IMR-90 (cell line): ENCODE measurements around the gene COMMD1. TPM values are rescaled to one million over a fixed set of nuclear protein-coding genes. Genes with fewer than 3 reads are reported as not detected.

Experiments
- ATAC-seq: fragments of 200-7000 bp; cut with Tn5 transposase; 2 replicates; pipeline ENCODE4 v1.9.1; 2020; ENCODE audit warnings: low read depth, mild to moderate bottlenecking, moderate library complexity
- BruUV-seq: library from RNA; stranded (reverse); fragments of 400-500 nt; replicated peaks from 2 replicates; lab custom pipeline; 2021; lab: Mats Ljungman, UMichigan
- CTCF ChIA-PET: fragments of 300-600 bp; formaldehyde crosslinking; extraction: SDS; loops from one replicate; lab custom pipeline; 2021; ENCODE audit warnings: antibody characterized with exemption; lab: Yijun Ruan, JAX
- POLR2A ChIA-PET: fragments of 300-600 bp; sonication (Branson Sonifier 250); formaldehyde crosslinking; loops from one replicate; lab custom pipeline; 2022; ENCODE audit warnings: antibody characterized with exemption; ENCODE audit not compliant: unreplicated experiment; lab: Charles Lee
- DNase-seq: peaks from one replicate; pipeline ENCODE4 v3.0.0; 2013
- H2AFZ ChIP-seq: replicated peaks from 2 replicates; pipeline ENCODE3; 2013; ENCODE audit warnings: low read length, mild to moderate bottlenecking; ENCODE audit not compliant: poor library complexity
- H2AK5ac ChIP-seq: 2 replicates; pipeline ENCODE4 v1.6.1; 2013; ENCODE audit warnings: low read depth, low read length, inconsistent platforms
- H2AK9ac ChIP-seq: replicated peaks from 2 replicates; pipeline ENCODE3; 2013; ENCODE audit warnings: mild to moderate bottlenecking, low read depth, low read length, moderate library complexity; ENCODE audit not compliant: poor library complexity
- H2BK120ac ChIP-seq: 2 replicates; pipeline ENCODE4 v1.6.1; 2013; ENCODE audit warnings: low read depth, low read length, inconsistent platforms
- H2BK15ac ChIP-seq: 3 replicates; pipeline ENCODE4 v1.6.1; 2013; ENCODE audit warnings: low read depth, low read length, inconsistent platforms
- H2BK20ac ChIP-seq: 2 replicates; pipeline ENCODE4 v1.6.1; 2013; ENCODE audit warnings: low read depth, mild to moderate bottlenecking, inconsistent platforms, low read length, moderate library complexity
- H2BK5ac ChIP-seq: 2 replicates; pipeline ENCODE4 v1.6.1; 2013; ENCODE audit warnings: mild to moderate bottlenecking, low read depth, low read length, inconsistent platforms; ENCODE audit not compliant: poor library complexity, severe bottlenecking
- H3K14ac ChIP-seq: replicated peaks from 2 replicates; pipeline ENCODE4 v1.6.1; 2013; ENCODE audit warnings: low read depth, low read length, inconsistent platforms
- H3K18ac ChIP-seq: 2 replicates; pipeline ENCODE4 v1.6.1; 2013; ENCODE audit warnings: low read depth, low read length, control low read depth
- H3K23ac ChIP-seq: 2 replicates; pipeline ENCODE4 v1.6.1; 2013; ENCODE audit warnings: low read depth, low read length, inconsistent platforms
- H3K27ac ChIP-seq: 2 replicates; pipeline ENCODE4 v1.5.1; 2013; ENCODE audit warnings: mild to moderate bottlenecking, control low read depth, low read length; ENCODE audit not compliant: insufficient read depth
- H3K27me3 ChIP-seq: 2 replicates; pipeline ENCODE4 v1.6.1; 2013; ENCODE audit warnings: low read length; ENCODE audit not compliant: control insufficient read depth, insufficient read depth
- H3K36me3 ChIP-seq: 2 replicates; pipeline ENCODE4 v1.6.1; 2013; ENCODE audit warnings: low read length, mixed read lengths; ENCODE audit not compliant: control insufficient read depth, insufficient read depth
- H3K4ac ChIP-seq: 2 replicates; pipeline ENCODE4 v1.6.1; 2013; ENCODE audit warnings: low read depth, low read length, inconsistent platforms
- H3K4me1 ChIP-seq: 2 replicates; pipeline ENCODE4 v1.6.1; 2013; ENCODE audit warnings: low read length, mixed read lengths; ENCODE audit not compliant: control insufficient read depth, insufficient read depth
- H3K4me2 ChIP-seq: 2 replicates; pipeline ENCODE4 v1.6.1; 2013; ENCODE audit warnings: low read depth, mild to moderate bottlenecking, control low read depth, low read length, moderate library complexity
- H3K4me3 ChIP-seq: 2 replicates; pipeline ENCODE4 v1.5.1; 2013; ENCODE audit warnings: low read depth, mild to moderate bottlenecking, control low read depth, low read length, moderate library complexity; ENCODE audit not compliant: insufficient read depth
- H3K56ac ChIP-seq: 2 replicates; pipeline ENCODE4 v1.6.1; 2013; ENCODE audit warnings: low read length, inconsistent platforms; ENCODE audit not compliant: insufficient read depth; ENCODE audit errors: extremely low read depth
- H3K79me1 ChIP-seq, 2 experiments: 2 replicates each; pipeline ENCODE4 v1.6.1; 2013; ENCODE audit warnings: low read length in 2 of 2, inconsistent platforms in 1 of 2, low read depth in 1 of 2
- H3K9ac ChIP-seq: 2 replicates; pipeline ENCODE4 v1.6.1; 2013; ENCODE audit warnings: low read depth, low read length, control low read depth
- H3K9me1 ChIP-seq: 2 replicates; pipeline ENCODE4 v1.6.1; 2013; ENCODE audit warnings: low read length, inconsistent platforms; ENCODE audit not compliant: insufficient read depth
- H3K9me3 ChIP-seq: 2 replicates; pipeline ENCODE4 v1.6.1; 2013; ENCODE audit warnings: low read length; ENCODE audit not compliant: control insufficient read depth, insufficient read depth
- H4K20me1 ChIP-seq: 2 replicates; pipeline ENCODE4 v1.6.1; 2013; ENCODE audit warnings: low read length, inconsistent platforms; ENCODE audit not compliant: insufficient read depth
- H4K5ac ChIP-seq: 2 replicates; pipeline ENCODE4 v1.6.1; 2013; ENCODE audit warnings: mild to moderate bottlenecking, low read depth, low read length, control low read depth
- H4K8ac ChIP-seq, 2 experiments: 2 replicates each; pipeline ENCODE4 v1.6.1; 2013; ENCODE audit warnings: low read depth in 2 of 2, low read length in 2 of 2, control low read depth in 1 of 2, inconsistent platforms in 1 of 2
- H4K91ac ChIP-seq: 2 replicates; pipeline ENCODE4 v1.6.1; 2013; ENCODE audit warnings: low read depth, low read length, inconsistent platforms; ENCODE audit not compliant: insufficient read depth
- BHLHE40 ChIP-seq: fragments of 150-350 bp; IDR thresholded peaks from 2 replicates; pipeline ENCODE4 v1.6.1; 2016; ENCODE audit warnings: mild to moderate bottlenecking, low read depth, low read length
- CEBPB ChIP-seq: IDR thresholded peaks from 2 replicates; pipeline ENCODE4 v1.6.1; 2012; ENCODE audit warnings: low read depth, low read length, improper control_type of control experiment
- CHD1 ChIP-seq: IDR thresholded peaks from 2 replicates; pipeline ENCODE4 v1.6.1; 2012; ENCODE audit warnings: low read depth, low read length, improper control_type of control experiment
- CTCF ChIP-seq: conservative IDR thresholded peaks from 2 replicates; pipeline ENCODE4 v1.5.1; 2012; ENCODE audit warnings: mild to moderate bottlenecking, low read depth, low read length, improper control_type of control experiment
- ELK1 ChIP-seq: fragments of 150-350 bp; IDR thresholded peaks from 2 replicates; pipeline ENCODE4 v1.6.1; 2016; ENCODE audit warnings: low read depth, mild to moderate bottlenecking, low read length, moderate library complexity, borderline replicate concordance
- FOS ChIP-seq: fragments of 150-350 bp; IDR thresholded peaks from 2 replicates; pipeline ENCODE4 v1.6.1; 2016; ENCODE audit warnings: low read depth, low read length
- MAFK ChIP-seq: IDR thresholded peaks from 2 replicates; pipeline ENCODE4 v1.6.1; 2012; ENCODE audit warnings: low read depth, low read length, improper control_type of control experiment
- MAZ ChIP-seq: IDR thresholded peaks from 2 replicates; pipeline ENCODE4 v1.6.1; 2012; ENCODE audit warnings: low read depth, mild to moderate bottlenecking, low read length, improper control_type of control experiment, moderate library complexity, borderline replicate concordance
- MXI1 ChIP-seq: IDR thresholded peaks from 2 replicates; pipeline ENCODE4 v1.6.1; 2012; ENCODE audit warnings: low read depth, mild to moderate bottlenecking, low read length, moderate library complexity, borderline replicate concordance
- NFE2L2 ChIP-seq: fragments of 150-350 bp; IDR thresholded peaks from 2 replicates; pipeline ENCODE4 v1.6.1; 2016; ENCODE audit warnings: low read depth, mild to moderate bottlenecking, low read length
- POLR2A ChIP-seq: IDR thresholded peaks from 2 replicates; pipeline ENCODE4 v1.6.1; 2012; ENCODE audit warnings: mild to moderate bottlenecking, low read depth, low read length
- RAD21 ChIP-seq: IDR thresholded peaks from 2 replicates; pipeline ENCODE4 v1.6.1; 2012; ENCODE audit warnings: low read length, improper control_type of control experiment
- RCOR1 ChIP-seq: IDR thresholded peaks from 2 replicates; pipeline ENCODE4 v1.6.1; 2012; ENCODE audit warnings: mild to moderate bottlenecking, low read length, improper control_type of control experiment; ENCODE audit not compliant: insufficient replicate concordance
- RFX5 ChIP-seq: IDR thresholded peaks from 2 replicates; pipeline ENCODE4 v1.8.0; 2012; ENCODE audit warnings: low read depth, mild to moderate bottlenecking, low read length, moderate library complexity
- SMC3 ChIP-seq: fragments of 150-350 bp; IDR thresholded peaks from 2 replicates; pipeline ENCODE4 v1.6.1; 2016; ENCODE audit warnings: low read depth, mild to moderate bottlenecking, antibody characterized with exemption, low read length, moderate library complexity
- WGBS, 2 experiments: methylation state at CpG; one replicate each; pipeline versions ENCODE4 v1.1.5 to v1.1.7; 2013; ENCODE audit warnings: missing lambda C conversion rate in 2 of 2; ENCODE audit not compliant: insufficient read length in 1 of 2; ENCODE audit errors: extremely low coverage in 2 of 2; 5-methylcytosine and 5-hydroxymethylcytosine counted together
- dilution Hi-C: fragments of 300-500 bp; cut with HindIII; formaldehyde crosslinking; loops from one replicate; pipeline ENCODE4 v1.14.3; 2018; ENCODE audit warnings: low sequenced_read_pairs; ENCODE audit not compliant: unreplicated experiment
- in situ Hi-C: fragments of 300-500 bp; cut with MboI; formaldehyde crosslinking; loops from 3 replicates; pipeline ENCODE4 v1.14.3; 2019; ENCODE audit warnings: low sequenced_read_pairs, inconsistent platforms, mixed read lengths
- intact Hi-C: fragments of 100-400 bp; cut with micrococcal nuclease; formaldehyde crosslinking; loops from 2 replicates; pipeline ENCODE4 v1.10.0; 2022
- polyA plus RNA-seq, 3 experiments: library from polyadenylated mRNA; depleted of rRNA; stranded (reverse); fragments of >200 nt; gene quantifications; 2 replicates each; pipeline ENCODE4 v1.2.3, GENCODE V29; 2012; ENCODE audit warnings: low replicate concordance in 1 of 3
- total RNA-seq: library from RNA; depleted of rRNA; stranded (reverse); fragments of >200 nt; gene quantifications from 2 replicates; pipeline ENCODE4 v1.2.3, GENCODE V29; 2012
- TF ChIP-seq, protein P1 (sequence below): fragments of 150-350 bp; IDR thresholded peaks from 2 replicates; pipeline ENCODE4 v1.6.1; 2017; ENCODE audit warnings: mild to moderate bottlenecking, antibody characterized with exemption, low read length, low read depth

Gene COMMD1
- total and polyA plus RNA-seq, 2 of the 4 experiments (the other 2 are of a cell fraction) = 42.8 to 60.4 TPM

- Histone ChIP-seq H2BK15ac (no peak overlapping the region), H3K36me3 (no peaks in the 10 kb centered on the region), H4K8ac (no peak overlapping the region), H3K18ac (no peak overlapping the region), H3K9me1 (no peaks in the 10 kb centered on the region), H2AFZ (no peak overlapping the region), H3K27me3 (no peaks in the 10 kb centered on the region), H3K4me3 (no peak overlapping the region), H3K14ac (no peak overlapping the region), H2AK5ac (no peak overlapping the region), H3K27ac (no peak overlapping the region), H4K20me1 (no peaks in the 10 kb centered on the region), H3K23ac (no peak overlapping the region), H3K56ac (no peak overlapping the region), H2BK5ac (no peak overlapping the region), H2AK9ac (no peak overlapping the region), H3K9me3 (peaks cover 2% of the 10 kb centered on the region; the same call in 1 of the 2 replicates), H3K4ac (no peak overlapping the region), H3K4me2 (no peak overlapping the region), H4K5ac (no peak overlapping the region), H2BK20ac (no peak overlapping the region), H2BK120ac (no peak overlapping the region), H4K91ac (no peak overlapping the region), H3K79me1 (no peaks in the 10 kb centered on the region), H3K4me1 (no peaks in the 10 kb centered on the region), H3K9ac (no peak overlapping the region)
- intact Hi-C loops (no loop called here), dilution Hi-C loops (no loop called here), in situ Hi-C loops (no loop called here)
- ChIA-PET POLR2A (no interaction called here), CTCF (no interaction called here)
- DNase-seq = no peak
- no TSS peak for BruUV-seq
- ATAC-seq = no peak
- no CpG with 5 or more reads among the region's 3 CpGs for WGBS, 2 experiments
- TF ChIP-seq CTCF (no peak), MAFK (no peak), RAD21 (no peak), MAZ (no peak), BHLHE40 (no peak), ELK1 (no peak), SMC3 (no peak), CEBPB (no peak), CHD1 (no peak), MXI1 (no peak), NFE2L2 (no peak), POLR2A (no peak), FOS (no peak), RFX5 (no peak), RCOR1 (no peak)
- TF ChIP-seq, protein P1, sequence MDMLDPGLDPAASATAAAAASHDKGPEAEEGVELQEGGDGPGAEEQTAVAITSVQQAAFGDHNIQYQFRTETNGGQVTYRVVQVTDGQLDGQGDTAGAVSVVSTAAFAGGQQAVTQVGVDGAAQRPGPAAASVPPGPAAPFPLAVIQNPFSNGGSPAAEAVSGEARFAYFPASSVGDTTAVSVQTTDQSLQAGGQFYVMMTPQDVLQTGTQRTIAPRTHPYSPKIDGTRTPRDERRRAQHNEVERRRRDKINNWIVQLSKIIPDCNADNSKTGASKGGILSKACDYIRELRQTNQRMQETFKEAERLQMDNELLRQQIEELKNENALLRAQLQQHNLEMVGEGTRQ = no peak
These were observed 139.6 kb downstream of the COMMD1 start for GRCh38 chr2:62045017-62045543.
